T follicular helper cell (primary cell): ENCODE measurements around the gene DGKG.

Experiments used
- DNase-seq: peaks from one replicate; pipeline ENCODE4 v3.0.0-alpha.2; 2020; ENCODE audit warnings: low read depth

Gene DGKG

DNA sequence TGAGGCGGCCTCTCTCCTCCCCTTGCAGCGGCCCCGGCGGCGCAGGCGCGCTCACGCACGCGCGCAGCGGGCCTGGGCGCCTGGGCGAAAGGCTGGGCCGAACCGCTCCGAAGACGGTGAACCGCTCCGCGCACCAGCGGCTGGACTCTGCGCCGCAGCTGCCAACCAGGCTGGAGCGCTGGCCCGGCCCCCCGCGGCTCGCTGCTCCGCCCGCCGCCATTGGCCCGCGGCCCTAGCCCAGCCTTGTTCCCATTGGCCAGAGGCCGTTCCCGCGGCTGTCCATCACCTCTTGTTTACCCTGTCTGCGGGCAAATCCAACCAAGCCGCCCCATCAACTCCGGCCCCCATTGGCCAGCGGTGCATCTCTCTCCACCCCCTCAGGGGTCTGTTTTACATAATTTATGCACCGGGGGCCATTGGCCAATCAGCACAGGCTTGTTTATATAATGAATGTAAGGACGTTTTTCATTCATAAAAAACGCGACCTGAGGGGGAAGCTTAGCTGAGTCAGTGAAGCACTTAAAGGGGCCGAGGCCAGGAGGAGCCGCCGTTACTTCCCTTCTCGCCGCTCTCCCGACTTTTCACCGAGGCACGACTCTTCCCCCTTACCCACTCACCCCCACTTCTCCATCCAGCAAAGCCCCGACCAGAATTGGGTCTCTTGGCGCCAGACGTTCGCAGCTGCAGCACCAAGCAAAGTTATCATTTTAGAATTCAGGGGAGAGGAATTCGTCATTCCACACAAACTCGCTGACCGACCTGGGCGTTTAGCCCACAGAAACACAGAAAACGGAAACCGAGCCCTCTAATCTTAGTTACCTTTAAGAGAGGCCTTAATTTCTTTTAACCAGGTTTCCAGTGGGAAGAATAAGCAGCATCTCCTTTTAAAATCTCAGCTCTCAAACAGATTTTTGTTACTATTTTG is 252.8 kb downstream of the DGKG start, which contains the start of gene ETV5:
ETV5 (minus strand) TSS at position 149 of the 925 bp plus-strand sequence. CDS start 3,221 bp downstream, outside the sequence.
- DNase-seq = peak; percentile 82

DNA sequence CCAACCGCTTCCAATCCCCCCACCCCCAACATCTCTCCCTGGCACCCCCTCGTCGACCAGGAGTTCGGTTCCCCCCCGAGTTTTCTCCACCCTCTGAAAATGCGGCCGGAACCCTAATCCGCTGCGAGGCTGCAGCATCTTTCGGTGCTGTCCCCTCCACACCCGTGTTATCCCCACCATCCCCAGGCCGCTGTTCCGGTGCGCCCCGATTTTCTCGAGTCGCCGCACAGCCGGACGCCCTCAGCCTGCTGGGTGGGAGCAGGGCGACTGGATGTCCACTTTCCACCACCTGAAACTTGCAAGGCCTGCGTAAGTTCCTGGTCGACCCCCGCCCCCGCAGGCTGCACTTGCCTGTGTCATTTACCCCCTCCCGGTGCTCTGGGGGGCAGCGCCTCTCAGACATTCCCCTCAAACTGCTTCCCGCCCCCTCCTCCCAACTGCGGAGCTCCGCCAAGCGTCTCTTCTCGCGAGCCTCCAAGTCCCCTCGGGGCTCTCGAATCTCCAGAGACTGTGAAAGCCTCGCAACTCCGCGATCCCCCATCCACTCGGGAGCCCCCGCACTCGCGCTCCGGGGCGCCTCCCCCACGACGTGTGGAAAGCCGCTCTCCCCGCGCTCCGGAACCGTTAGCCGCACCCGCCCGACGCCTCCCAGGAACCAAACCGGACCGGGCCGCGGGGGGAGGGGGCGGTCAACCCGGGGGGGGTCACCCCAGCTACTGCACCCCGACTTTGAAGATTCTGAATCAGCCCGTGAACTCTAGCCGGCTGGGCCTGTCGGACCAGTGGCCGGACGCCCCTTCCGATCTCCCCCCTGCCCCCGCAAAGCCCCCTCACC is 253.7 kb downstream of the DGKG start:
- DNase-seq = no peak

DNA sequence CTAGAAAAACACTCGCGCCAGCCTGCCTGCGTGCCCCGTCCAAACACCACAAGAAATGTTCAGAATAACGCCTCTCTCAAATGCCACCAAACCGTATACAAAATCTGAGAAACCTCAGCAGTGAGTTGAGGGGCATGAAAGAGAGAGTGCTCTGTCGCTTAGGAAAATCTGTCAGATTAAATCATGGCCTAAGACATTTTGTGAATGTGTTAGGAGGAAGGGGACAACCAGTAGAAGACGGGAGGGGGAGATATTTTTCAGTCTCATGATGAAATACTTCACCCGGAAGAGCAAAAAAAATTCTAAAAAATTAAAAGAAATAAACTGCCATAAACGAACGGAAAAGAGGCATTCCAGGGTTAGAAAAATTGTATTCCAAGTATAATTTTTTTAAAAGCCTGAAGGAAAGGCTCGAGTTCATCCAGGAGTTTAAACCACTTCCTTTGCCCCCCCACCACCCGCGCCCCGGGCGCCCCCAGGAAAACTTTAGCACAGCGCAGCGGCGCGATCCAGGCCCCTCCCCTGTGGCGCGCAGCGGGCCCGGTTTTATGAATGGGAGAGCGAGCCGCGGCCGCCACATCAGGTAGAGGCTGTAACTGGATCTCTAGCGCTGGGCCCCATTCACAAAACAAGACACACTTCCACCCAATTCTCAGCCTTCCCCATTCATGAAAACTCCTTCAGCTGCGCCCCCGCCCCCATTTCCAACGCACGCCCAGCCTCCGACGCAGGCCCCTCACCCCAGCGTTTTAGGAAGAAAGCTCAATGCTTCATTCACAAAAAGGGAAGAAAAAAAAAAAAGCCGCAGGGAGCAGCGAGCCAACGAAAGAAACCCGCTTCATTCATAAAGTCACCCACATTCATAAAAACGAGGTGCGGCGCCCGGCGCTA is 254.6 kb downstream of the DGKG start:
- DNase-seq = peak; percentile 10

DNA sequence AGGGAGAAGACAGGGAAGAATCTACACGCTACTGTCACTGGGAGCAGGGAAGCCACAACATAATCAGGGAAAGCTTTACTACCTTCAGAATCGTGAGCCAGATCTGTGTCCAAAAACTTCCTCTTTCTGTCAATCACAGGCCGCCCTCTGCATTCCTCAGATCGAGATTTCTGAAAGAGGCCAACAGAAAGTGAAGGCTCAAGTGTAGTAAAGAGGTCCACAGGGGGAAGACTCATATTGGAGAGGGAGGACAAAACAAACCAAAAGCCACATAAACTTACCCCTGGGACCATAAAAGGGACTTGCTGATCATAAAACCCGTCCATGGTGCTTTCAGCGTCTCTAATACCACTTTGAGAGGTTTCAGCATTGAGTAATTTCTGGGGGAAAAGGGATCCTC is 256.5 kb downstream of the DGKG start:
- no peak for DNase-seq

DNA sequence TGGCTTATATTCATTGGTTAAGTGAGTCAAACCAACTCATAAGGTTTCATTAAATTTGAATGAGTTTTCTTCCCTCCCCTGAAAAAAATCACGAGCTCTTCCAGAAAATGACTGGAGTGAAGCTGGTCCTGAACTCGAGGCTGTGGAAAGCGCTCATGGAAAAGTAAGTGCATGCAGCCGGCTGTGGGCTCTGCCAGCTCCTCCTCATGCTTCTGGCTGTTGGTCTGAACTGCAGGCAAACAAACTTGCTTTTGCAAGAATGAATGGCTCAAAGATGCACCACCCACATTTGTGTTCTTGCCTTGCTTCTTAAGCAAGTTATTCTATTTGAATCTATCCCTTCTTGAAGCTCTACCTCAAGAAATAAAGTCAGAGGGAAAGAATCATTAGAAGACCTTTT is 259.3 kb downstream of the DGKG start:
- DNase-seq = no peak

GRCh38 chr3:186100398-186100797 is 261.6 kb downstream of the DGKG start:
- DNase-seq = no peak

- DNase-seq = no peak
These were observed 262.9 kb downstream of the DGKG start for GRCh38 chr3:186099178-186099577.

- DNase-seq = no peak
These were observed 263.3 kb downstream of the DGKG start for GRCh38 chr3:186098740-186099139.

DNA sequence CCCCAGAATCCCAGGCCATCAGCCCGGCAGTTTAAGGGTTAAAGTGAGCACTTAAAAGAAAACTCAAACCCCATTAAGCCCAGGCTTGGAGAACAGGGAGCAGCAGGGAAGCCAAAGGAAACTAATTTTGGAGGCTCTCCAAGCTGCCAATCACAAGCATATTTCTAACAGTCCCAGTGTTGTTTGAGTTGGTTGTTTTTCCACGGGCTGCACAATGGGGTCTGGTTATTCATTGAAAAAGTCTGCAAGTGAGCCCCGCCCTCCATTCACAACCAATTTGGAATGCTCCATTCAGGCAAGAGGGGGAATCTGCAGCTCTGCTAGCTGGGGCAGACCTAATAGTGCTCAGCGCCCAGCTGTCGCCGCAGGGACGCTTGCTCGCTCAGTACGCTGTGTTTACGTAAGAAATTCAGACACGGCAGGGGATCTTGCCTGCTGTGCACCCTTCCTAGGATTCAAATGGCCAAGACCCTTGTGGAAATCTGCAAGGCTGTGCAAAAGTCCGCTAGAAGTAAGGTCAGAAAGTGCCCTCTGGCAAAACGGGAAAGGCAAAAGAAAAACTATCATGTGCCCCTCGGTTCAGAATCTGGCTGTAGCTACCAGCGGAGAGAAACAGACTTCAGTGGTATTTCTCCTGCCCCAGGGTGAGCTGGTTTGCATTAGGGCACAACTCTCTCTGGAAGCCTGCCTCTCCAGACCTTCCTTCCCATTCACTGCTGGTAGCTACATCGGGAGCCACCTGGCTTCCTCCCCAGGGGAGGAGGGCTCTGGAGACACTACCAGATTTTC is 264.2 kb downstream of the DGKG start:
- no peak for DNase-seq

DNA sequence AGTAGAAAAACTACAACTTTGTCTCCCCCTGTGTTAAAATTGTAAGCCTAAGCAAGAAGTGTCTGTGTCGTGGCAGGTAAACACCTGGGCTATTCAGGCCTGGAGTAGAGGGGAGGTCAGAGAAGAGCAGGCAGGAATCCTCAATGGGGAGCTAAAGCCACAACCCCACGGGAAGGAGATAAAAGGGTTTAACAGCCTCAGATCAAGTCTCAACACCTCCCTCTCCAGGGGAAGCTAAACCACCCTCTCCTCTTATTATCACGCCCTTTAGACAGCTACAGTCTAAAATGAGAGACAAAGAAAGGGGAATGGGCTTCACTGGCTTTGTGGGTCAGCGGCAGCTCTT is 264.7 kb downstream of the DGKG start:
- DNase-seq = no peak
